Measurements from ENCODE around the gene EIF4G3. TPM values are rescaled to one million over a fixed set of nuclear protein-coding genes. Genes with fewer than 3 reads are reported as not detected.

EIF4G3 gene
- total and polyA plus RNA-seq, 9 of the 15 experiments (the other 6 are each of a cell fraction or from before 2014, with no cell fraction given): 6.7 to 40.5 (median 32.1) TPM

DNA sequence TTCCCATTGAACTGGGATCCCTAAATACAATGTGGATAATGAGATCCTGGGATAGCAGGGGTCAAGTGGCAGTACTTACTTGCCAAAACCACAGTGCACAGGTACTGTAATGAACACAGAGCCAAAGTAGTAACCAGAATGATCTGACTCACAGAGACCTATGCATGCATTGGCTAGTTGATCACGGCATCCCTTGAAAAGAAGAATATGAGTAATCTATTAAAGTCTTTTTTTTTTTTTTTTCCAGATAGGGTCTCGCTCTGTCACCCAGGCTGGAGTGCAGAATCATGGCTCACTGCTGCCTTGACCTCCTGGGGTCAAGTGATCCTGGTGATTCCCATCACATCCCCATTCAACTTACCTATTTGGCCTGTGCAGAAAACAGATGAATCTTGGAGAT lies 29.4 kb upstream of the EIF4G3 start:
- no peak for FAIRE-seq
- Histone ChIP-seq H3K4me2 (ENCODE audit: insufficient read depth, low read length) (no peak overlapping the region), H3K4me1 (replicated peaks in 1 of 2; ENCODE audit: control insufficient read depth in 2 of 2, insufficient read depth in 2 of 2, low read length in 2 of 2) (no peaks in the 10 kb centered on the region), H3K9me3 (replicated peaks; ENCODE audit: control insufficient read depth, insufficient read depth, low read depth, low read length) (no peaks in the 10 kb centered on the region), H3K27ac (ENCODE audit: extremely low read depth, low read depth, low read length) (no peak overlapping the region), H3K79me2 (ENCODE audit: control insufficient read depth, insufficient read depth, low read length) (no peaks in the 10 kb centered on the region), H4K20me1 (replicated peaks; ENCODE audit: control insufficient read depth, insufficient read depth, low read length) (peaks cover under 1% of the 10 kb centered on the region; the same call in 1 of the 2 replicates), H3K9ac (ENCODE audit: insufficient read depth in 1 of 2, low read depth in 2 of 2, low read length in 2 of 2) (no peak overlapping the region), H3K27me3 (ENCODE audit: control insufficient read depth in 2 of 2, insufficient read depth in 2 of 2, low read length in 2 of 2) (peaks cover 10 to 12% of the 10 kb centered on the region in 2 experiments; a peak in 2 of 5 replicates), H3K4me3 (no peak overlapping the region), H2AFZ (ENCODE audit: low read depth, low read length) (no peak overlapping the region), H3K36me3 (ENCODE audit: control insufficient read depth, insufficient read depth, low read length) (no peaks in the 10 kb centered on the region), H3K9me1 (ENCODE audit: control insufficient read depth, insufficient read depth, low read length) (no peaks in the 10 kb centered on the region)
- TF ChIP-seq, protein P1, sequence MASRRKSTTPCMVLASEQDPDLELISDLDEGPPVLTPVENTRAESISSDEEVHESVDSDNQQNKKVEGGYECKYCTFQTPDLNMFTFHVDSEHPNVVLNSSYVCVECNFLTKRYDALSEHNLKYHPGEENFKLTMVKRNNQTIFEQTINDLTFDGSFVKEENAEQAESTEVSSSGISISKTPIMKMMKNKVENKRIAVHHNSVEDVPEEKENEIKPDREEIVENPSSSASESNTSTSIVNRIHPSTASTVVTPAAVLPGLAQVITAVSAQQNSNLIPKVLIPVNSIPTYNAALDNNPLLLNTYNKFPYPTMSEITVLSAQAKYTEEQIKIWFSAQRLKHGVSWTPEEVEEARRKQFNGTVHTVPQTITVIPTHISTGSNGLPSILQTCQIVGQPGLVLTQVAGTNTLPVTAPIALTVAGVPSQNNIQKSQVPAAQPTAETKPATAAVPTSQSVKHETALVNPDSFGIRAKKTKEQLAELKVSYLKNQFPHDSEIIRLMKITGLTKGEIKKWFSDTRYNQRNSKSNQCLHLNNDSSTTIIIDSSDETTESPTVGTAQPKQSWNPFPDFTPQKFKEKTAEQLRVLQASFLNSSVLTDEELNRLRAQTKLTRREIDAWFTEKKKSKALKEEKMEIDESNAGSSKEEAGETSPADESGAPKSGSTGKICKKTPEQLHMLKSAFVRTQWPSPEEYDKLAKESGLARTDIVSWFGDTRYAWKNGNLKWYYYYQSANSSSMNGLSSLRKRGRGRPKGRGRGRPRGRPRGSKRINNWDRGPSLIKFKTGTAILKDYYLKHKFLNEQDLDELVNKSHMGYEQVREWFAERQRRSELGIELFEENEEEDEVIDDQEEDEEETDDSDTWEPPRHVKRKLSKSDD (conservative IDR thresholded peaks at IDR 0.05; ENCODE audit: low read length): no peak
- TF ChIP-seq CTBP1 (IDR thresholded peaks at IDR 0.05; ENCODE audit: borderline replicate concordance) (no peak), CBFA2T3 (IDR thresholded peaks at IDR 0.05) (no peak), MTA2 (IDR thresholded peaks at IDR 0.05; ENCODE audit: low read depth) (no peak)
- no TSS peak for BruUV-seq (replicated peaks)
- no peak for ATAC-seq
- intact Hi-C loops (cut with micrococcal nuclease): no loop called here
- 5% methylated on average over 2 of the region's 2 CpGs for WGBS (ENCODE audit: insufficient coverage, low coverage, missing lambda C conversion rate)
- CTCF ChIA-PET (ENCODE audit: low intra/inter-chr PET ratio): interaction anchor here (0.6 kb wide), 1 partner anchor 456 kb away, joined by 3 read pairs; no protein-coding TSS in a partner anchor
- DNase-seq (ENCODE audit: extremely low read depth in 1 of 4, low spot score in 3 of 4): no peak
- in situ Hi-C loops (cut with MboI): loop anchor here (5.0 to 25.0 kb wide), 2 partner anchors 509 to 1294 kb away; partner anchors contain the start of gene PLA2G2E
- POLR2A ChIA-PET: interaction anchor here (0.6 to 0.7 kb wide), 2 partner anchors 11 to 12 kb away, joined by 3 read pairs; no protein-coding TSS in a partner anchor

Data from K562 (cell line).